Progenitor cell of endocrine pancreas (in vitro differentiated cells): ENCODE data around the gene PTP4A1. TPM values are rescaled to one million over a fixed set of nuclear protein-coding genes. Genes with fewer than 3 reads are reported as not detected.
A peak's percentile ranks its signal among the peaks of the same experiment; 100 is the strongest.

Experiments
- DNase-seq: peaks from one replicate; pipeline ENCODE4 v3.0.0; 2021; ENCODE audit warnings: low spot score; ENCODE audit not compliant: unreplicated experiment
- H3K27ac Mint-ChIP-seq: 2 replicates; pipeline ENCODE4 v1.8.0; 2021; ENCODE audit warnings: mild to moderate bottlenecking, moderate library complexity, mixed read lengths
- H3K27me3 Mint-ChIP-seq: 2 replicates; pipeline ENCODE4 v1.8.0; 2021; ENCODE audit warnings: mixed read lengths
- H3K36me3 Mint-ChIP-seq: 2 replicates; pipeline ENCODE4 v1.8.0; 2022; ENCODE audit warnings: mixed read lengths; ENCODE audit not compliant: insufficient read depth
- H3K4me1 Mint-ChIP-seq: 2 replicates; pipeline ENCODE4 v1.8.0; 2021; ENCODE audit warnings: low read depth, mixed read lengths
- H3K4me3 Mint-ChIP-seq: 2 replicates; pipeline ENCODE4 v1.8.0; 2021; ENCODE audit warnings: low read depth, mild to moderate bottlenecking, moderate library complexity, mixed read lengths
- H3K9me3 Mint-ChIP-seq: 2 replicates; pipeline ENCODE4 v1.8.0; 2021; ENCODE audit warnings: low read depth, mixed read lengths
- CTCF ChIP-seq: fragments of 200-600 bp; sonication (generic); IDR thresholded peaks from one replicate; pipeline ENCODE4 v1.5.0; 2021; ENCODE audit warnings: antibody characterized with exemption, mild to moderate bottlenecking; ENCODE audit not compliant: unreplicated experiment
- total RNA-seq: library from RNA; stranded (reverse); gene quantifications from 2 replicates; pipeline ENCODE4 v1.2.1, GENCODE V29; 2021

PTP4A1 gene
- total RNA-seq, 1 donor from 2014 or later = 95.3 TPM

- no peak for TF ChIP-seq CTCF
- H3K27ac Mint-ChIP-seq = no peak overlapping the region
- no peaks in the 10 kb centered on the region for H3K36me3 Mint-ChIP-seq
- H3K4me1 Mint-ChIP-seq = peaks cover 2% of the 10 kb centered on the region
- no peaks in the 10 kb centered on the region for H3K9me3 Mint-ChIP-seq
- no peak overlapping the region for H3K4me3 Mint-ChIP-seq
- no peaks in the 10 kb centered on the region for H3K27me3 Mint-ChIP-seq
- DNase-seq = no peak
Observed at GRCh38 chr6:63589952-63590411, 17.7 kb downstream of the PTP4A1 start.

DNA sequence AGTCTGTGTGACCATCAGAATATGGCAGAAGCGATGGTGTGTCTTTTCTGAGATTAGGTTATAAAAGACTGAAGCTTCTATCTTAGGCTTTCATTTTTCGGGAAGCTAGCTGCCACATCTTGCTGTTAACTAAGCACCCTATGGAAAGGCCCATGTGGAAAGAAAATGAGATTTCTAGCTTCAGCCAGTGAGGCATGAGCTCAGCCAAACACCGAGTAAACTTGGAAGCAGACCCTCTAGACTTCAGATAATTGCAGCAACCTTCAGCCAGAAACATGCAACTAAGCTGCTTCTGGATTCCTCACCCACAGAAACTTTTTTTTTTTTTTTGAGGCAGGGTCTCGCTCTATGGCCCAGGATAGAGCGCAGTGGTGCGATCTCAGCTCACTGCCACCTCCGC is 20.6 kb downstream of the PTP4A1 start:
- no peak for TF ChIP-seq CTCF
- Mint-ChIP-seq H3K9me3 (no peaks in the 10 kb centered on the region), H3K4me3 (no peak overlapping the region), H3K27ac (no peak overlapping the region), H3K4me1 (peaks cover 2% of the 10 kb centered on the region), H3K36me3 (no peaks in the 10 kb centered on the region), H3K27me3 (no peaks in the 10 kb centered on the region)
- no peak for DNase-seq

GRCh38 chr6:63597141-63598048 is 25.1 kb downstream of the PTP4A1 start:
- Mint-ChIP-seq H3K27ac (peak overlapping the region; percentile 98), H3K9me3 (no peaks in the 10 kb centered on the region), H3K4me3 (peak overlapping the region; percentile 92), H3K36me3 (no peaks in the 10 kb centered on the region), H3K4me1 (peaks cover 10% of the 10 kb centered on the region), H3K27me3 (no peaks in the 10 kb centered on the region)
- no peak for TF ChIP-seq CTCF
- no peak for DNase-seq

DNA sequence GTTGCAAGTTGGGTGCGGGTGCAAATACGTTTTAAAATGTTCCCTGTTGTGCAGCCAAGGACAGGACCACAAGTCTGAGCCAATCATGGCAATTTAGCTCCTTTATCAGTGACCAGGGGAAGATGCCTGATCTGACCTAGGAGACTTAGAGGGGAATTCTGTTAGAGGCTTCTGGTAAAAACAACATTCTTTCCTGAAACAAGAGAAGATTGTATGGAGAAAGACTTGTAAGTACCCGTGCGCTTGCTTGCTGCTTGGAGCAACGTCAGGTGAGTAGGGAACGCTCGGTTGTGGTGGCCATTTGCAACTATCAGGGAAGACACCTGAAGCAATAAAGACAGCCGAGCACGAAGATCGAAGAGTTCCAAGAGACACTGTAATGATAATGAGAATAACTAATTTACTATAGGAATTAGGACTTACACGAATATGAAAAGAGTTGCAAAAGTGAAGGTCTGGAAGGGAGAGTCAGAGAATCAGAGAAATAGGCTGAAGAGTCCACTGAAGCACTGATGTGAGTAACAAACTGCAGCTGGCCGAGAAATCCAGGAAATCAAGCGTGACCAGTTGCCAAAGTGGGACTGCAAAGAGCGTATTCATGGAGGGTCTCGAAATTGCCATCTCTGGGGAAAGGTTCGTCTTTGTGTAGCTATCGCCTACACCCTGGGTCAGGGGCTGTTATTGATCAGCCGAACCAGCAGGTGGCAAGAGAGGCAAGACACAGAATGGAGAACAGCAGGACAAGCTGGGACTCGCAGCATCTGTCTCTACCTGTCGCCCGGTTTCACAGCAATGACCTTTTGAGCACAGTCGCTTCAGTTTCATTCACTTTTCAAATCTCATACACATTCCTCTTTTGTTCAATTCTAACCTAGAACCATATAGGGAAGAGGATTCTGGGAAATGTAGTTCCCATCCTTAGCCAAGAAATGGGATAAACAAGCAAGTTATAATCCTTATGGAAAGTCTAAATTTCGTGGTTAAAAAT is 26.1 kb downstream of the PTP4A1 start:
- H3K4me1 Mint-ChIP-seq = peaks cover 10% of the 10 kb centered on the region
- no peaks in the 10 kb centered on the region for H3K36me3 Mint-ChIP-seq
- peak; percentile 78 for TF ChIP-seq CTCF
- no peaks in the 10 kb centered on the region for H3K27me3 Mint-ChIP-seq
- no peaks in the 10 kb centered on the region for H3K9me3 Mint-ChIP-seq
- peak overlapping the region; percentile 92 for H3K4me3 Mint-ChIP-seq
- peak overlapping the region; percentile 98 for H3K27ac Mint-ChIP-seq
- DNase-seq = peak; percentile 61

- peak overlapping the region; percentile 98 for H3K27ac Mint-ChIP-seq
- H3K36me3 Mint-ChIP-seq = no peaks in the 10 kb centered on the region
- TF ChIP-seq CTCF = no peak
- H3K27me3 Mint-ChIP-seq = no peaks in the 10 kb centered on the region
- DNase-seq = no peak
- H3K4me3 Mint-ChIP-seq = peak overlapping the region; percentile 92
- H3K9me3 Mint-ChIP-seq = no peaks in the 10 kb centered on the region
- H3K4me1 Mint-ChIP-seq = peaks cover 10% of the 10 kb centered on the region
Observed at GRCh38 chr6:63599243-63599642, 27.0 kb downstream of the PTP4A1 start.
